ENCODE measurements around the gene TCERG1L. TPM values are rescaled to one million over a fixed set of nuclear protein-coding genes. Genes with fewer than 3 reads are reported as not detected.

The TCERG1L gene
- polyA plus RNA-seq, 1 experiment: not detected

- Histone ChIP-seq H3K4me3 (ENCODE audit: low read depth, low read length) (no peak overlapping the region), H3K27me3 (ENCODE audit: control insufficient read depth, insufficient read depth, low read length) (no peaks in the 10 kb centered on the region), H3K36me3 (ENCODE audit: control insufficient read depth, insufficient read depth, low read length) (no peaks in the 10 kb centered on the region)
- ChIA-PET POLR2A (no interaction called here), CTCF (interaction anchor here (0.6 kb wide), 1 partner anchor 227 kb away, joined by 3 read pairs; no protein-coding TSS in a partner anchor)
- no peak for TF ChIP-seq CTCF (IDR thresholded peaks at IDR 0.05; ENCODE audit: insufficient read depth, low read depth, low read length)
- no peak for DNase-seq (ENCODE audit: low read depth)
Measured at GRCh38 chr10:131068311-131068710, 243.2 kb downstream of the TCERG1L start.

GRCh38 chr10:131067690-131068089 is 243.8 kb downstream of the TCERG1L start:
- Histone ChIP-seq H3K4me3 (ENCODE audit: low read depth, low read length) (no peak overlapping the region), H3K27me3 (ENCODE audit: control insufficient read depth, insufficient read depth, low read length) (no peaks in the 10 kb centered on the region), H3K36me3 (ENCODE audit: control insufficient read depth, insufficient read depth, low read length) (no peaks in the 10 kb centered on the region)
- no peak for DNase-seq (ENCODE audit: low read depth)
- ChIA-PET CTCF (no interaction called here), POLR2A (no interaction called here)
- no peak for TF ChIP-seq CTCF (IDR thresholded peaks at IDR 0.05; ENCODE audit: insufficient read depth, low read depth, low read length)

GRCh38 chr10:131065673-131066305 is 245.7 kb downstream of the TCERG1L start:
- H3K36me3 ChIP-seq (ENCODE audit: control insufficient read depth, insufficient read depth, low read length): no peaks in the 10 kb centered on the region
- ChIA-PET CTCF (no interaction called here), POLR2A (no interaction called here)
- no peak for TF ChIP-seq CTCF (IDR thresholded peaks at IDR 0.05; ENCODE audit: insufficient read depth, low read depth, low read length)
- DNase-seq (ENCODE audit: low read depth): no peak
- H3K27me3 ChIP-seq (ENCODE audit: control insufficient read depth, insufficient read depth, low read length): no peaks in the 10 kb centered on the region
- H3K4me3 ChIP-seq (ENCODE audit: low read depth, low read length): no peak overlapping the region

- CTCF ChIA-PET: no interaction called here
- Histone ChIP-seq H3K4me3 (ENCODE audit: low read depth, low read length) (no peak overlapping the region), H3K27me3 (ENCODE audit: control insufficient read depth, insufficient read depth, low read length) (no peaks in the 10 kb centered on the region), H3K36me3 (ENCODE audit: control insufficient read depth, insufficient read depth, low read length) (no peaks in the 10 kb centered on the region)
- TF ChIP-seq CTCF (IDR thresholded peaks at IDR 0.05; ENCODE audit: insufficient read depth, low read depth, low read length): no peak
- no peak for DNase-seq (ENCODE audit: low read depth)
- POLR2A ChIA-PET: no interaction called here
Measured at GRCh38 chr10:131063311-131063710, 248.2 kb downstream of the TCERG1L start.

- ChIA-PET POLR2A (no interaction called here), CTCF (no interaction called here)
- no peak for TF ChIP-seq CTCF (IDR thresholded peaks at IDR 0.05; ENCODE audit: insufficient read depth, low read depth, low read length)
- Histone ChIP-seq H3K36me3 (ENCODE audit: control insufficient read depth, insufficient read depth, low read length) (no peaks in the 10 kb centered on the region), H3K4me3 (ENCODE audit: low read depth, low read length) (no peak overlapping the region), H3K27me3 (ENCODE audit: control insufficient read depth, insufficient read depth, low read length) (no peaks in the 10 kb centered on the region)
- DNase-seq (ENCODE audit: low read depth): no peak
Measured at GRCh38 chr10:131062621-131063260, 248.8 kb downstream of the TCERG1L start.

All from BJ (cell line).